Right forelimb (tissue), 1 donor: Measurements from ENCODE around the gene ANKRD45.
"Not testable (repeated sequence)": the region's sequence is repeated elsewhere in the genome, so short reads cannot be mapped to it uniquely, and the experiment has no call there.

Experiments
- DNase-seq: peaks from one replicate; pipeline ENCODE4 v3.0.0-alpha.2; 2018

The ANKRD45 gene

DNA sequence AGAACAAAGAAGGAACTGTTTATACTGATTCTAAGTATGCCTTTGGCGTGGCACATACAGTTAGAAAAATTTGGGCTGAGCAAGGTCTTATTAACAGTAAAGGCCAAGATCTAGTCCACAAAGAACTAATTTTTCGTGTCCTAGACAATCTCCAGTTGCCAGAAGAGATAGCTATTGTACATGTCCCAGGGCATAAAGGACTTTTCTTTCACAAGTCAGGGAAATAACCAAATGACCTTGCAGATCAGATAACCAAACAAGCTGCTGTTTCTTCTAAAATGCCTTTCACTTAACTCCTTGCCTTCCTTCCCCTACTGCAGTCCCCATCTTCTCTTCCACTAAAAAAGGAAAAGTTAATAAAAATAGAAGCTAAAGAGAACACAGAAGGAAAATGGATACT, 30.5 kb downstream of the ANKRD45 start:
- no peak for DNase-seq

DNA sequence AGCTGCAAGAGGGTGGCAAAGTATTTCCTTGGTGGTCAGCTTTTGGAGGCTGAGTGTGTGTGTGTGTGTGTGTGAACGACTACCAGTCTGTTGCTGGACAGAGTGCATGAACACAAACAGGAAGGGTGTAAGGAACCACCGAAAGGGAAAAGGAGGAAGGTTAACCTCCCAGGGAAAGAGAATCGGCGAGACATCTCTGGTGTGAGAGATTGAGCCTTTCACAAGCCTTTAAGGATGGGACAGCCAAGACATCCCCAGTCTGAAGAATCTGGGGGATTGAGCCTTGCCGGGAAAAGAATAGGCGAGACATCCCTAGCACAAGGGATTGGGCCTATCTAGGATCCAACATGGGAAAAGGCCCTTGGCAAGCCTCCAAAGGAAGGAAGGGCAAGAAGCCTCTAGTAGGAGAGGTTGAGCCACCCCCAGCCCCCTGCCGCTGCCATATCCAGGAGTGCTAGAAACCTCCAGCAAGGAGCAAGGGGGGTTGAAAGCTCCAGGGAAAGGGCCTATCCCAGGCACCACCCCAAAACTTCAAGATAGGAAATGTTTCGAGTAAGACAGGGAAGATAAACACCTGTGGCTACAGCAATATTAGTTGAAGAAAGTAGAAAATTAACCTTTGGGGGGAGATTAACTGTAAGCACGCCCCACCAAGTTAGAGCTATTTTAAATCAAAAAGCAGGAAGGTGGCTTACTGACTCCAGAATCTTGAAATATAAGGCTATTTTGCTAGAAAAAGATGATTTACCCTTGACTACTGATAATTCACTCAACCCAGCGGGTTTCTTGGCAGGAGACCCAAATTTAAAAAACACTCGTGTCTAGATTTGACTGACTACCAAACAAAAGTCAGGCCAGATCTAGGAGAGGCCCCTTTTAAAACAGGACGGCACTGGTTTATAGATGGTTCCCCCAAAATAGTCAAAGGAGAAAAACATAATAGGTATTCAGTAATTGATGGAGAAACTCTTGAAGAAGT, 31.3 kb downstream of the ANKRD45 start:
- DNase-seq: no peak

DNA sequence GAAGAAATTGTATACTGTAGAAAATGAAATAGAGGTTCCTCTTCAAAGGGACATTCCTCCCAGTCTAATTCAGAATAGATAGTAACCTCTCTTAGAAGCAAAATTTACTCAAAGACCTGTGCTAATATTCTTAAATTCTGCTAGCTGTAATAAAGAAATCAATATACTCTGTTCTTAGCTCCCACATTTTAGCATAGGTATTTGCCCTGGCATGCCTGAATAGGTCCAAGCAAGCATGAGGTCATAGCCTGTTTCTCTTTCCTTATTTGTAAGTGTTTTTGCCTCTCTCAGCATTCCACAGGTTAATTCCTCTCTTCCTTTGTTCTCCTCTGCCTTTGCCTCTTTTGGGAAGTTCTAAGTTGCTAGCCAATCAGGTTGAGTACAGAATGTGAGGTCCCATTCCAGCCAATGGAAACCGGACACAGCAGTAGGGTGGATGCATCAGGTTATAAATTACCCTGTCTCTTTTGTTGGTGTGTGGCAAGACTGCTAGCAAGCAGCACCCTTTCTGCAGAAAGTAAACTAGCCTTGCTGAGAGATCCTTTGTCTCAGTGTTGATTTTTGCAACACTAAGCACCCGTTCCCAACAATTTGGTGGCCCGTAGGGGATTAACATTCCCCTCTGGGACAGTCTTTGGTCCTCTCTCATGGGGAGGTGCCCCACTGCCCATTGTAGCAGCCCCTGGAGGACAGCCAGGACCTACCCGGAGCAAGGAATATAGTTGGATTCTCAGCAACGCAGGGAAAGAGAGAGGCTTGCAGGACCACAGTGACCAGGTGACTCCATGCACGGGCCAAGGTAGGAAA, 32.2 kb downstream of the ANKRD45 start:
- not testable (repeated sequence) for DNase-seq

DNA sequence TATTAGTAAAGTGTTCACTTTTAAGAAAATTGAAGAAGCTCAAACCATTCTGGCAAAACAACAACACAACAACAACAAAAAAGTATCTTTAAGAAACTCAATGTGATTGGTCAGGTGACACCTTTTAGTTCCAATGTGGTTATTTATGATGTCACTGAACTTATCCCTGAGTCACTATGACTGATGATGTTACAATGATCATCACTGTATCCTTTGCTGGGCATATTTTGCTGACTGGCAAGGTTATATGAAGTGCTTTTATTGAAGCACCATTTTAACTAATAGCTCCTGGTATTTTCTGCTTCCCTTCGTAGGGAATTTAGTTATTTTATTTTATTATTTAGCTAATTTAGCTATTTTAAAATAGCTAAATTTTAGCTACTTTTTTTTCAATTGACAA, 34.5 kb downstream of the ANKRD45 start, which contains the start of gene TEX50:
TSS of gene TEX50 (plus strand) at position 223 of the 400 bp plus-strand sequence. CDS start 184 bp downstream, outside the sequence.
- no peak for DNase-seq

DNA sequence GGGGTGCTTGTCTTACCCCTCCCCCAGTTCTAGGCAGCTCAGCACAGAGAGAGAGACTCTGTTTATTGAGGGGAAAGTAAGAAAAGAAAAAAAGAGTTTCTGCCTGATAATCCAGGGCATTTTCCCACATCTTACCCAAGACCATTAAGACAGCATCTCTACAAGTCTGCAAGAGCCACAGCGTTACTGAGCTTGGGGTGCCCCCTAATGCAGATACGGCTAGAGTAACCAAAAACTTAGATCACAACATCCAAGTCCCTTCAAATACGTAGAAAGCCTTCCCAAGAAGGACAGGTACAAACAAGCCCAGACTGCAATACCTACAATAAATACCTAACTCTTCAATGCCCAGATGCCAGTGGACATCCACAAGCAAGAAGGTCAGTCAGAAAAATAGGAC, 40.8 kb downstream of the ANKRD45 start:
- DNase-seq: no peak

DNA sequence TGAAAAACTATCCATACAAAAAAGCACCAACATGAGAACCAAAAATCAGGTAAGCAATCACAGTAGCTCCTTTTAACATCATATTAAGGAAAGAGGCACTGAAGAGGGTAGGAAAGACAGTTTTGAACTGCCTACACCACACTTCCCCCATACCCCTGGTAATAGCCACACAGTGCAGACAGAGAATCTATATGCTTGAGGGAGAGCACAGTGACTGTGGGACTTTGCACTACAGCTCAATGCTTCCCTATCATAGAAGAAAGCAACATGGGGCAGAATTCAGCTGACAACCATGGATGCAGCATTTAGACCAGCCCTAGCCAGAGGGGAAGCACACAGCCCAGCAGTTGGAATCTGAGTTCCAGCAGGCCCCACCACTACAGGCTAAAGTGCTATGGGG, 42.4 kb downstream of the ANKRD45 start:
- DNase-seq: no peak

DNA sequence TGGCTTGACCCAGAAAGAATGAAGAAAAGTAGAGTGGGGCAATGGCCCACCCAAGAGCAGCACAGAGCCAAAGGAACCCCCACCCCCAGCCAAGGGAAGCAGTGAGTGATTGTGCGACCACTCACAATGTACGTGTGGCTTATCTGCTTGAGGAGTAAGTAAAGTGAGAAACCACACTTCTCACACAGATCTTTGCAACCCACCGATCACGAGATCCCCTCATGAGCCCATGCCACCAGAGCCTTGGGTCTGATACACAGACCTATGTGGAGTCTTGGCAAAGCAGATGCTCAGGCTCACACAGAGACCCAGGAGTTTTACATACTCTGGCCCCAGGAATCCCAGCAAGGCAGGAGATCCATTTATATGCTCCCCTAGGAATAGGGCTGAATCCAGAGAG, 52.8 kb downstream of the ANKRD45 start:
- DNase-seq: no peak

DNA sequence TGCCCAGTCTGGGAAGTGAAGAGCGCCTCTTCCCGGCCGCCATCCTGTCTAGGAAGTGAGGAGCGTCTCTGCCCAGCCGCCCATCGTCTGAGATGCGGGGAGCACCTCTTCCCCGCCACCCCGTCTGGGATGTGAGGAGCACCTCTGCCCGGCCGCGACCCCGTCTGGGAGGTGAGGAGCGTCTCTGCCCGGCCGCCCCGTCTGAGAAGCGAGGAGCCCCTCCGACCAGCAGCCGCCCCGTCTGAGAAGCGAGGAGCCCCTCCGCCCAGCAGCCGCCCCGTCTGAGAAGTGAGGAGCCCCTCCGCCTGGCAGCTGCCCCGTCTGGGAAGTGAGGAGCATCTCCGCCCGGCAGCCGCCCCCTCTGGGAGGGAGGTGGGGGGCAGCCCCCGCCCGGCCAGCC, 56.6 kb downstream of the ANKRD45 start:
- not testable (repeated sequence) for DNase-seq

DNA sequence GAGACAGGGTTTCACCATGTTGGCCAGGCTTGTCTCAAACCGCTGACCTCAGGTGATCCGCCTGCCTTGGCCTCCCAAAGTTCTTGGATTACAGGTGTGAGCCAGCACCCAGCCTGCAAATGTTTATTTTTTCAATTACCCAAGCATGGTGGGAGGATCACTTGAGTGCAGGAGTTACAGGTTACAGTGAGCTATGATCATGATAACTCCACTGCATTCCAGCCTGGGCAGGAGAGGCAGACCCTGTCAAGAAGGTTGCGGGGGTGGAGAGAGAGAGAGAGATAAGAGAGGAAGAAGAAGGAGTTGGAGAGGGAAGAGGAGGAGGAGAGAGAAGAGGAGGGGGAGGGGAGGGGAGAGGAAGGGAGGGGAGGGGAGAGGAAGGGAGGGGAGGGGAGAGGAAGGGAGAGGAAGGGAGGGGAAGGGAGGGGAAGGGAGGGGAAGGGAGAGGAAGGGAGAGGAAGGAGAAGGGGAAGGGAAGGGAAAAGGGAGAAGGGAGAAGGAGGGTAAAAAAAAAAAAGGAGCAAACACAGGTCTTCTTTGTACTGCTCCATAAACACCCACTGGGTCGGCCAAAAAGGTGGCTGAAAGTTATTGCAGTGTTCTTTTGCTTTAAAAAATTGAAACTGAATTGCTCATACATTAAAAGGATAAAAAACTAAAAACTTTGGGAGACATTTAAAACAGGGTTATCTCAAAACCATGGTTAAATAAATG, 61.0 kb downstream of the ANKRD45 start:
- no peak for DNase-seq

DNA sequence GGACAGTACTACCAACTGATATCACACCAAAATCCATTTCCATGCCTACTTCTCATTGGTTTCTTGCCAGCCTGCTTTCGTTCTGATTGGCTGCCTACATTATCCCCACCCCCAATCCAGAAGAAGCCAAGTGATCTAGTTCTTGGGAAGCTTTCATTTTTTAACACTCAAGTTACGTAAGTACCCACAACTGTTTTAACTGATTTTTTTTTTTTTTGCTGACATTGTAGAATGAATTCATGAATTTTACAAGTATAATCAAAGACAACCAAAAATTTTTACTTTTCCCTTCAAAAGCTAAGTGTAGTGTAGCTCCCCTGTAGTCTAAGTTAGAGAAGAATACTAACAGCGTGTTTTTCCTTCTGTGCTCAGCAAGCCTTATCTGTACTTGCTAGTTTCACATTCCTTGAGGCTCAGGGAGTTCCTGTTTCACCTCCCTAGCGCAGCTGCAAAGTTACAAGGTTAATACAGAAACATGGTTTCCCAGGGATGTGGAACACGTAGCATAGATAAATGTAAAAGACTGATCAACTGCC, 66.5 kb downstream of the ANKRD45 start, which contains the start of gene SLC9C2:
TSS of gene SLC9C2 (minus strand) at position 17 of the 536 bp plus-strand sequence. CDS start 1,296 bp downstream, outside the sequence.
- no peak for DNase-seq

DNA sequence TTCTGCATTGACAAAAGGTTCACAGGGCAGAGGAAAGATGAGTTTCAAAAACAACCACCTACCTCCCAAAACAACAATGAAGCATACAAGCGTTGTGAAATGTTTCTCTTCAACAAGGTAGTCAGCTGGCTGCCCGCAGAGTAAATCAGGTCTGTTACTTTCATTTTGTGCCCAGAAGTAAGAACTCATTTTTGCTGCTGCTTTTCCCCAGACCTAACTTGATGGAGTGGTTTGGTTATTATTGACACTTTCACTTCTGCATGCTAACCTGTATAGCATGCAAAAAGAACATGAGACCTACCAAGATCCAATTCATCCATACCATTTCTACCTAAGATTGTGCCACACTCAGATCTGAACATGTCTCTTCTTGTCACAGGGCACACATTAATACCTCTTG, 68.1 kb downstream of the ANKRD45 start:
- DNase-seq: no peak

DNA sequence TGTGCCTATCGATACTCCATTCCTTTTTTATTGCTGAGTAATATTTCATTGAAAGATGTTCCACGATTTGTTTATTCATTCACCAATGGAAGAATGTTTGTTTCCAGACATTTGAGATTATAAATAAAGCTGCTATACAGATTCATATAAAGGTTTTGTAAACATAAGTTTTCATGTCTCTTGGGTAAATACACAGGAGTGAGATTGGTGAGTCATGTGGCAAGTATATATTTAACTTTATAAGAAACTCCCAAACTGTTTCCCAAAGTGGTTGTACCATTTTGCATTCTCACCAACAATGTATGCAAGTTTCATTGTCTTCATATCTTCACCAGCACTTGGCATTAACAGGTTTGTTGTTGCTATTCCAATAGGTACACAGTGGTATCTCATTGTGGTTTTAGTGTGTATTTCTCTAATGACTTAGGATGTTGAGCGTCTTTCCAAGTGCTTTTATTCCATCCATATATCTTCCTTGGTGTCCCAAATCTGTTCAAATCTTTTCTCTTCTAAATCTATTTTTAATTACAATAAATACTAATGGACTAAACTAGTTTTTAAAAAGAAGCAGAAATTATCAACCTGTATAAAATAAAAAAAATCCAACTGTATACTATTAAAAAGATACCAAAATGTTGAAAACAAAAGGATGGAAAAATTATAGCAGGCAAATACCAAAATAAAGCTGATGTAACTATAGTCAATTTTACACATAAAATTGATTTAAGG, 73.4 kb downstream of the ANKRD45 start:
- DNase-seq: no peak

DNA sequence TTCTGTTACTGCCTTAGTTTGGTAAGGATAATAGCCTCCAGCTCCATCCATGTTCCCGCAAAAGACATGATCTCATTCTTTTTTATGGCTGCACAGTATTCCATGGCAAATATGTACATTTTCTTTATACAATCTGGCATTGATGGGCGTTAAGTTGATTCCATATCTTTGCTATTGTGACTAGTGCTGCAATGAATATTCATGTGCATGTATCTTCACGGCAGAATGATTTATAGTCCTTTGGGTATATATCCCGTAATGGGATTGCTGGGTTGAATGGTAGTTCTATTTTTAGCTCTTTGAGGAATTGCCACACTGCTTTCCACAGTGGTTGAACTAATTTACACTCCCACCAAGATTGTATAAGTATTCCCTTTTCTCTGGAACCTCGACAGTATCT, 78.5 kb downstream of the ANKRD45 start:
- DNase-seq: not testable (repeated sequence)

DNA sequence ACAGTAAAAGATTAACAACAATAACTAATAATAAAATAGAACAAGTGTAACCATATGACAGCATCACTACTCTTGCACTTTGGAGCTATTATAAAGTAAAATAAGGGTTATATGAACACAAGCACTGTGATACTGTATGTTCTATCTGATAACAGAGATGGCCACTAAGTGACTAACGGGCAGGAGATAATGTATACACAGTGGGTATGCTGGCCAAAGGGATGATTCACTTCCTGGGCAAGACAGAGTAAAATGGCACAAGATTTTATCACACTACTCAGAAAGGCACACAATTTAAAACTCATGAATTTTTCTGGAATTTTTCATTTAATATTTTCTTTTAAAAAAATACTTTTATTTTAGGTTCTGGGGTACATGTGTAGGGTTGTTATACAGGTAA, 79.1 kb downstream of the ANKRD45 start:
- DNase-seq: no peak

DNA sequence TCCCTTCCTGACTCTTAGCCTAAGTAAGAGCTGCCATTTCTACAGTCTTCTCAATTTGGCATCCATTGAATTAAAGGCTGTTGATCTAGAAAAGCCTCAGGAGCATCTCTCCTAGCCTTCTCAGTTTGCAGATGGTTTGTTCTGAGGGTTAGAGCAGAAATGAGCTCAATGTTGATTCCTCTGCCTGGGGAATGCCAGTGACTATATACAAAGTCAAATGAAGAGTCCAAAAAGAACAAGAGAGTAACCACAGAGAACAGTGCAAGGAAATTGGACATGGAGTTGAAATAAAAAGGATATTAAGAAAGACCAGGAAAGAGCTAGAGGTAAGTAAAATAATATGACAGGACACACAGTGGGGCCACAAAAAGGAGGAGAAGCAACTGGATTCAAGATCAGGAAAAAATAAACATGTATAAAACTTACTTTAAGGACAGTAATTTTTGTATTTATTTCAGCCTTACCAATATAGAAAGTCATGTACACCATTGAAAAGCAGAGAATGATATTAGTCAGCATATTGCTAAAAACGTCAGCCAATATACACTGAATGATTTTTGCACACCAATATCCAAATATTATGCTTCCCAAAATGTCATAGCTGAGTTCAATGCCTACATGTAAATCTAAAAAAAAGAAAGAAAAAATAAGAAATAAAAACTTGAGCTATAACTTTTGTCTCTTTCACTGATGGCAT, 88.1 kb downstream of the ANKRD45 start:
- DNase-seq: no peak

DNA sequence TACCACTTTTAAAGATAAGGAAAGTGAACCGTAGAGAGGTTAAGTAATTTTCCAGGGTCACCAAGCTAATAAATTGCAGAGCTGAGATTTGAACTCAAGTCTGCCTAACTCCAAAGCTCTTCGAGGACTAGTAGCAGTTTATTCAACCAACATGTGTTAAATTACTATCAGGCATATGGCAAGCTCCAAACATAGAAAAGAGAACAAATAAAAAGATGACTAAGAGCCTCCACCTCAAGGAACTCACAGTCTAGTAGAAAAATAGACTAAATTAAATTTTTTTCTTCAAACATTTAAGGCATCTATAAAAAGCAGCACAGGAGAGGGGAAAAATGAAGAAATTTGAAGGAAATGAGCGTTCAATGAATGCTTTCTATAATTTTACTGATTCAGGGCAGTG, 89.0 kb downstream of the ANKRD45 start:
- DNase-seq: no peak

DNA sequence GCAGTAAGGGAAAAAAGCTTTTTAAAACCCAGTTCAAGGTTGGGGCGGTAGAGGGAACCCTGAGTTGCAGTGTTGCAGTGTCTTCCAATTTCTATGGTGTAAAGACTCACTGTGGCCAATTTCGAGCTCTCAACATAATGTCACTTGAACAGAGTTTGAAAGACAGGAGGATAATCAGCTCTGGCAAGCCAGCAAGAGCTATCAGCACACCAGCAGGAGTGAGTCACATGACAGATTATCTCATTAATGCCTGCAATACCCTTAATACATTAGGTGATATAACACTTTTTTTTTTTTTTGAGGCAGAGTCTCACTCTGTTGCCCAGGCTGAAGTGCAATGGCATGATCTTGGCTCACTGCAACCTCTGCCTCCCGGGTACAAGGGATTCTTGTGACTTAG, 89.6 kb downstream of the ANKRD45 start:
- DNase-seq: no peak

DNA sequence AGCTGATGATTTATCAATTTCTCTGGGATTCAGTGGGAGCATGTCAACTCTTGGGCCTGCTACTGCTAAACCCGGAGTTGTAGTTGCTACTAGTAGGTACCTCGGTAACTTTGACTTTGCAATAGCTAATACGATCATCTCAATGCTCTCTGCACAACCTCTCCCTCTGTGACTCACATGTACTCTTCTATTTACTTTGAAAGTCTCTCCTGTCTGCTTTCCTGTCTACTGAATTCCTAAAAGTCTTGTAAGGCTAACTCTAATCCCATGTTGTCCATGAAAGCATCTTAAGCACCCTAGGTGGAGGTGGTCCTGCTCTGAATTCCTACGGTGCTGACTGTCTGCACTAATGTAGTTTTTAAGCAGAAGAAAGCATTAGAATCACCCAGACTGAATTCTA, 96.1 kb downstream of the ANKRD45 start:
- DNase-seq: no peak

DNA sequence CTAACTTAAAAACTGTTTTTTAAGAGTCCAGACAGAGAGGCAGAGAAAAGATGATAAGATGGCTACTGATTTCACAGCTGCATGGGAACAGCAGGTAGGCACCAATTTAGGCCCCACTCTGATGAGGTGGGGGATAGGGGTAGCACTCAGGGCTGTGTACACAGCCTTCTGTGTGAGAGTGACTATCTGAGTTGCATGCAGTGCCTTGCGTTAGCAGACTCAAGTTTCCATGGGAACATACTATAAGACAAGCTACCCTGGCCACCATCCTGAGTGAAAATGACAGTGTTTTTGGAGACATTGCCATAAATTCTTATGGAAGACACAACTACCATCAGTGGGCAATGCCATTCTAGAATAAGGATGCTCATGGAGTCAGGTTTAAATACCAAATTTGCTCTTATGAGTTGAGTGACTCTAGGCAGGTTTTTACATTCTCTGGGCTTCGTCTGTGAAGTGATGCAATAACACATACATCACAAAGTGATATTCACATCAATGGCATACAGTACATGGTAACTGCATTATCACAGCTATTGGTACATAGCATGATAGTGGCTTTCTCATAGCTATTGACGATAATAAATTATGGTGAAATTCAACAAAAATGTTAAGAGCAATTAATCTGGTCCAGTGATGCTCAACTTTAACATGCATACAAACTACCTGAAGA, 97.3 kb downstream of the ANKRD45 start:
- no peak for DNase-seq

DNA sequence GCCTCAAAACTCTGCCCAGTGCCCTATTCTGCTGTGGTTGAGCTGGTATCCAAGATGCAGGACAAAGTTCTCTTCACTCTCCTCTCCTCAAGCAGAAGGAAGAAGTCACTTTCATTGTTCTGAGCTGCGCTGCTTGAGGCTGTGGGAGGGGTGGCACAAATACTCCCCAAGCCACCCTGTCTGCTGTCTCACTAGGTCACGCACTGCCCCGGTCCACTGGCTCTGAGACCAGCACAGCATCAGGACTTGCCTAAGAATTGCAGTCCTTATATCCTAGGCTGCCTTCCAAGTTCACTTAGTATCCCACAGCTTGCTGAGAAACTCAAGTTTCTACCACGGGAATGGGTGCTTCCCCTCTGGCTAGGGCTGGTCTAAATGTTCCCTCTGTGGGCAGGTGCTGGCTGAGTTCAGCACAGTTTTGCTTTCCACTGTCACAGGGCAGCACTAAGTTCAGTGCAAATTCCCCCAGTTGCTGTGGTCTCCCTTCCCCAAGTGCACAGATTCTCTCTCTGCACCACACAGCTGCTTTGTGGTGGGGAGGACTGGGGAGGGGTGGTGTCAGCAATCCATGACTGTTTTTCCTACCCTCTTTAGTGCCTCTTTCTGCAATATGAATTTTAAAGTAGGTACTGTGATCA, 99.2 kb downstream of the ANKRD45 start:
- DNase-seq: no peak
